ENCODE results near the gene MMGT1. TPM values are rescaled to one million over a fixed set of nuclear protein-coding genes. Genes with fewer than 3 reads are reported as not detected.

Gene MMGT1
- 10 to 100 TPM; 15.9 to 16.4 TPM for total RNA-seq

- no peaks in the 10 kb centered on the region for H3K9me3 Mint-ChIP-seq (ENCODE audit: insufficient read depth)
- peaks cover 28% of the 10 kb centered on the region for H3K4me1 Mint-ChIP-seq (ENCODE audit: low read depth)
- peak; percentile 87 for DNase-seq
- H3K27ac Mint-ChIP-seq, result peak within 1 kb of the TSS; percentile 98
- H3K36me3 Mint-ChIP-seq (ENCODE audit: low read depth), result no peaks in the 10 kb centered on the region
- peak; percentile 91 for ATAC-seq
- ChIA-PET POLR2A (interaction anchor here (0.6 to 1.6 kb wide), 3 partner anchors 10 to 450 kb away, joined by 4 to 7 read pairs (median 4); partner anchors contain the start of gene SLC9A6), CTCF (interaction anchor here (0.9 kb wide), 1 partner anchor 10 kb away, joined by 3 read pairs; no protein-coding TSS in a partner anchor)
- no peaks in the 10 kb centered on the region for H3K27me3 Mint-ChIP-seq (ENCODE audit: low read depth)
- H3K4me3 Mint-ChIP-seq, result peak within 1 kb of the TSS; percentile 88
Observed at GRCh38 chrX:135973548-135974278, at the start of gene MMGT1. MMGT1 (minus strand) TSS chrX:135973988; CDS start chrX:135973675, 313 bp downstream.

GRCh38 chrX:136021903-136022302 is 48.1 kb upstream of the MMGT1 start:
- DNase-seq, result no peak
- ChIA-PET CTCF (no interaction called here), POLR2A (no interaction called here)
- Mint-ChIP-seq H3K4me3 (no peak overlapping the region), H3K27me3 (ENCODE audit: low read depth) (no peaks in the 10 kb centered on the region), H3K27ac (no peak overlapping the region), H3K9me3 (ENCODE audit: insufficient read depth) (no peaks in the 10 kb centered on the region), H3K4me1 (ENCODE audit: low read depth) (peaks cover 8% of the 10 kb centered on the region), H3K36me3 (ENCODE audit: low read depth) (peaks cover 26% of the 10 kb centered on the region)
- no peak for ATAC-seq

- DNase-seq (no peak), ATAC-seq (no peak)
- no peak overlapping the region for H3K27ac Mint-ChIP-seq
- peaks cover 27% of the 10 kb centered on the region for H3K36me3 Mint-ChIP-seq (ENCODE audit: low read depth)
- CTCF ChIA-PET, result no interaction called here
- no peaks in the 10 kb centered on the region for H3K27me3 Mint-ChIP-seq (ENCODE audit: low read depth)
- POLR2A ChIA-PET, result no interaction called here
- no peaks in the 10 kb centered on the region for H3K9me3 Mint-ChIP-seq (ENCODE audit: insufficient read depth)
- H3K4me1 Mint-ChIP-seq (ENCODE audit: low read depth), result peaks cover 8% of the 10 kb centered on the region
- H3K4me3 Mint-ChIP-seq, result no peak overlapping the region
Observed at GRCh38 chrX:136021160-136021559, 47.4 kb upstream of the MMGT1 start.

- Mint-ChIP-seq H3K9me3 (ENCODE audit: insufficient read depth) (no peaks in the 10 kb centered on the region), H3K27ac (no peak overlapping the region), H3K27me3 (ENCODE audit: low read depth) (no peaks in the 10 kb centered on the region), H3K4me1 (ENCODE audit: low read depth) (peaks cover 8% of the 10 kb centered on the region), H3K36me3 (ENCODE audit: low read depth) (peaks cover 30% of the 10 kb centered on the region), H3K4me3 (no peak overlapping the region)
- CTCF ChIA-PET, result no interaction called here
- POLR2A ChIA-PET, result no interaction called here
- no peak for DNase-seq
- no peak for ATAC-seq
Observed at GRCh38 chrX:136019226-136019625, 45.4 kb upstream of the MMGT1 start.

- no peak overlapping the region for H3K27ac Mint-ChIP-seq
- no peaks in the 10 kb centered on the region for H3K9me3 Mint-ChIP-seq (ENCODE audit: insufficient read depth)
- ChIA-PET CTCF (no interaction called here), POLR2A (no interaction called here)
- no peaks in the 10 kb centered on the region for H3K27me3 Mint-ChIP-seq (ENCODE audit: low read depth)
- H3K36me3 Mint-ChIP-seq (ENCODE audit: low read depth), result peaks cover 31% of the 10 kb centered on the region
- no peak overlapping the region for H3K4me3 Mint-ChIP-seq
- H3K4me1 Mint-ChIP-seq (ENCODE audit: low read depth), result peaks cover 7% of the 10 kb centered on the region
- DNase-seq (no peak), ATAC-seq (no peak)
Observed at GRCh38 chrX:136016881-136017280, 43.1 kb upstream of the MMGT1 start.

- Mint-ChIP-seq H3K4me3 (no peak overlapping the region), H3K27me3 (ENCODE audit: low read depth) (no peaks in the 10 kb centered on the region), H3K27ac (no peak overlapping the region), H3K4me1 (ENCODE audit: low read depth) (no peaks in the 10 kb centered on the region), H3K36me3 (ENCODE audit: low read depth) (peaks cover 23% of the 10 kb centered on the region), H3K9me3 (ENCODE audit: insufficient read depth) (no peaks in the 10 kb centered on the region)
- no peak for DNase-seq
- POLR2A ChIA-PET, result no interaction called here
- no peak for ATAC-seq
- CTCF ChIA-PET, result no interaction called here
Observed at GRCh38 chrX:136015016-136015415, 41.2 kb upstream of the MMGT1 start.

GRCh38 chrX:135988245-135988644 is 14.5 kb upstream of the MMGT1 start:
- no peaks in the 10 kb centered on the region for H3K27me3 Mint-ChIP-seq (ENCODE audit: low read depth)

GRCh38 chrX:135985973-135986310 is 12.2 kb upstream of the MMGT1 start:
- no peaks in the 10 kb centered on the region for H3K27me3 Mint-ChIP-seq (ENCODE audit: low read depth)
- H3K4me1 Mint-ChIP-seq (ENCODE audit: low read depth), result peaks cover 52% of the 10 kb centered on the region
- peak overlapping the region; percentile 85 for H3K27ac Mint-ChIP-seq
- ATAC-seq, result no peak
- H3K36me3 Mint-ChIP-seq (ENCODE audit: low read depth), result peaks cover 6% of the 10 kb centered on the region
- no peaks in the 10 kb centered on the region for H3K9me3 Mint-ChIP-seq (ENCODE audit: insufficient read depth)
- DNase-seq, result no peak
- peak overlapping the region; percentile 88 for H3K4me3 Mint-ChIP-seq
- ChIA-PET CTCF (no interaction called here), POLR2A (no interaction called here)

More at GRCh38 chrX:135988245-135988644, 14.5 kb upstream of the MMGT1 start:
- H3K36me3 Mint-ChIP-seq (ENCODE audit: low read depth), result peaks cover 19% of the 10 kb centered on the region
- ChIA-PET POLR2A (no interaction called here), CTCF (interaction anchor here (1.1 kb wide), 1 partner anchor 40 kb away, joined by 3 read pairs; no protein-coding TSS in a partner anchor)
- ATAC-seq (no peak), DNase-seq (no peak)
- no peak overlapping the region for H3K27ac Mint-ChIP-seq
- no peaks in the 10 kb centered on the region for H3K9me3 Mint-ChIP-seq (ENCODE audit: insufficient read depth)
- no peak overlapping the region for H3K4me3 Mint-ChIP-seq
- H3K4me1 Mint-ChIP-seq (ENCODE audit: low read depth), result peaks cover 38% of the 10 kb centered on the region

GRCh38 chrX:135985157-135985972 is 11.6 kb upstream of the MMGT1 start, which contains the start of gene SLC9A6:
SLC9A6 (plus strand) TSS chrX:135985435; CDS start chrX:135985659, 224 bp downstream.
- H3K36me3 Mint-ChIP-seq (ENCODE audit: low read depth), result peaks cover 4% of the 10 kb centered on the region

GRCh38 chrX:135984791-135985156 is 11.0 kb upstream of the MMGT1 start:
- peak overlapping the region; percentile 83 for H3K4me3 Mint-ChIP-seq
- no peak for DNase-seq
- POLR2A ChIA-PET, result interaction anchor here (1.2 kb wide), 1 partner anchor 10 kb away, joined by 4 read pairs; no protein-coding TSS in a partner anchor
- no peaks in the 10 kb centered on the region for H3K27me3 Mint-ChIP-seq (ENCODE audit: low read depth)
- peaks cover 4% of the 10 kb centered on the region for H3K36me3 Mint-ChIP-seq (ENCODE audit: low read depth)
- CTCF ChIA-PET, result interaction anchor here (1.1 kb wide), 1 partner anchor 178 kb away, joined by 5 read pairs; no protein-coding TSS in a partner anchor
- ATAC-seq, result peak; percentile 7
- no peaks in the 10 kb centered on the region for H3K9me3 Mint-ChIP-seq (ENCODE audit: insufficient read depth)
- H3K4me1 Mint-ChIP-seq (ENCODE audit: low read depth), result peaks cover 54% of the 10 kb centered on the region
- H3K27ac Mint-ChIP-seq, result peak overlapping the region; percentile 73

More at GRCh38 chrX:135985157-135985972, 11.6 kb upstream of the MMGT1 start, which contains the start of gene SLC9A6:
- ATAC-seq (peak; percentile 92), DNase-seq (peak; percentile 70)
- no peaks in the 10 kb centered on the region for H3K9me3 Mint-ChIP-seq (ENCODE audit: insufficient read depth)
- no peaks in the 10 kb centered on the region for H3K27me3 Mint-ChIP-seq (ENCODE audit: low read depth)
- H3K27ac Mint-ChIP-seq, result peak within 1 kb of the TSS; percentile 85
- ChIA-PET POLR2A (interaction anchor here (1.2 kb wide), 1 partner anchor 11 kb away, joined by 4 read pairs; no protein-coding TSS in a partner anchor), CTCF (no interaction called here)
- peaks cover 54% of the 10 kb centered on the region for H3K4me1 Mint-ChIP-seq (ENCODE audit: low read depth)
- H3K4me3 Mint-ChIP-seq, result peak within 1 kb of the TSS; percentile 88

GRCh38 chrX:135984256-135984655 is 10.5 kb upstream of the MMGT1 start:
- POLR2A ChIA-PET, result no interaction called here

GRCh38 chrX:135982860-135983259 is 9.1 kb upstream of the MMGT1 start:
- H3K4me3 Mint-ChIP-seq, result peak overlapping the region; percentile 83
- no peaks in the 10 kb centered on the region for H3K9me3 Mint-ChIP-seq (ENCODE audit: insufficient read depth)
- ChIA-PET CTCF (no interaction called here), POLR2A (no interaction called here)
- peaks cover 2% of the 10 kb centered on the region for H3K27me3 Mint-ChIP-seq (ENCODE audit: low read depth)
- H3K27ac Mint-ChIP-seq, result peak overlapping the region; percentile 73
- ATAC-seq, result no peak
- no peaks in the 10 kb centered on the region for H3K36me3 Mint-ChIP-seq (ENCODE audit: low read depth)
- DNase-seq, result no peak
- H3K4me1 Mint-ChIP-seq (ENCODE audit: low read depth), result peaks cover 46% of the 10 kb centered on the region

More at GRCh38 chrX:135984256-135984655, 10.5 kb upstream of the MMGT1 start:
- Mint-ChIP-seq H3K27me3 (ENCODE audit: low read depth) (no peaks in the 10 kb centered on the region), H3K4me1 (ENCODE audit: low read depth) (peaks cover 54% of the 10 kb centered on the region), H3K27ac (peak overlapping the region; percentile 73), H3K4me3 (peak overlapping the region; percentile 83), H3K36me3 (ENCODE audit: low read depth) (no peaks in the 10 kb centered on the region), H3K9me3 (ENCODE audit: insufficient read depth) (no peaks in the 10 kb centered on the region)
- no peak for DNase-seq
- ATAC-seq, result no peak
- CTCF ChIA-PET, result interaction anchor here (0.7 to 1.1 kb wide), 3 partner anchors 10 to 539 kb away, joined by 3 to 5 read pairs (median 3); no protein-coding TSS in a partner anchor

Data from activated CD8-positive, alpha-beta T cell treated with anti-CD3 and anti-CD28 coated beads, Interleukin-2, amount 10 ng/mL, durations not matched to agents 7 days and 5 days (primary cell).